Dedifferentiated amniotic fluid mesenchymal stem cell (primary cell): Measurements from ENCODE around the gene CPXM1.
"Not testable (repeated sequence)": the region's sequence is repeated elsewhere in the genome, so short reads cannot be mapped to it uniquely, and the experiment has no call there.

ENCODE experiments used
- DNase-seq: peaks from one replicate; pipeline ENCODE4 v3.0.0-alpha.2; 2016; ENCODE audit errors: extremely low spot score

Gene CPXM1

GRCh38 chr20:2800521-2801285 lies at the start of gene CPXM1:
Gene CPXM1, minus strand, starts transcription at chr20:2800627. Its CDS starts 55 bp downstream, at chr20:2800572.
- no peak for DNase-seq

- DNase-seq: no peak
Measured at GRCh38 chr20:2849529-2849928, 49.1 kb upstream of the CPXM1 start.

- no peak for DNase-seq
Measured at GRCh38 chr20:2847802-2848201, 47.4 kb upstream of the CPXM1 start.

- DNase-seq: no peak
Measured at GRCh38 chr20:2846698-2847097, 46.3 kb upstream of the CPXM1 start.

- no peak for DNase-seq
Measured at GRCh38 chr20:2845607-2846006, 45.2 kb upstream of the CPXM1 start.

- peak; percentile 17 for DNase-seq
Measured at GRCh38 chr20:2840967-2841531, 40.6 kb upstream of the CPXM1 start.

- peak; percentile 64 for DNase-seq
Measured at GRCh38 chr20:2840138-2840966, 39.9 kb upstream of the CPXM1 start, which contains the start of the genes PCED1A and VPS16. Gene PCED1A, minus strand, starts transcription at chr20:2840655. Its CDS starts 743 bp downstream, at chr20:2839912. Gene VPS16, plus strand, starts transcription at chr20:2840745. Its CDS starts 30 bp downstream, at chr20:2840775.

GRCh38 chr20:2839732-2840137 lies 39.3 kb upstream of the CPXM1 start:
- DNase-seq: no peak

GRCh38 chr20:2838847-2839671 lies 38.6 kb upstream of the CPXM1 start:
- DNase-seq: no peak

GRCh38 chr20:2838170-2838797 lies 37.9 kb upstream of the CPXM1 start:
- no peak for DNase-seq

- DNase-seq: no peak
Measured at GRCh38 chr20:2837221-2837960, 37.0 kb upstream of the CPXM1 start.

- no peak for DNase-seq
Measured at GRCh38 chr20:2836035-2836434, 35.6 kb upstream of the CPXM1 start.

GRCh38 chr20:2835331-2835796 lies 34.9 kb upstream of the CPXM1 start:
- no peak for DNase-seq

- no peak for DNase-seq
Measured at GRCh38 chr20:2834401-2835110, 34.1 kb upstream of the CPXM1 start.

- no peak for DNase-seq
Measured at GRCh38 chr20:2833761-2834160, 33.3 kb upstream of the CPXM1 start.

- DNase-seq: not testable (repeated sequence)
Measured at GRCh38 chr20:2831206-2831605, 30.8 kb upstream of the CPXM1 start.

- DNase-seq: no peak
Measured at GRCh38 chr20:2829376-2829775, 28.9 kb upstream of the CPXM1 start.

GRCh38 chr20:2826655-2827054 lies 26.2 kb upstream of the CPXM1 start:
- no peak for DNase-seq

- no peak for DNase-seq
Measured at GRCh38 chr20:2825761-2826160, 25.3 kb upstream of the CPXM1 start.

GRCh38 chr20:2822073-2822472 lies 21.6 kb upstream of the CPXM1 start:
- no peak for DNase-seq
